HEK293T (cell line): ENCODE data around the gene COQ7.

ENCODE experiments used
- FOXK2 ChIP-seq: fragments of 450-650 bp; IDR thresholded peaks from 2 replicates; pipeline ENCODE4 v1.6.1; 2016; ENCODE audit warnings: mild to moderate bottlenecking
- SP1 ChIP-seq: fragments of 450-650 bp; IDR thresholded peaks from 2 replicates; pipeline ENCODE4 v1.6.1; 2017

DNA sequence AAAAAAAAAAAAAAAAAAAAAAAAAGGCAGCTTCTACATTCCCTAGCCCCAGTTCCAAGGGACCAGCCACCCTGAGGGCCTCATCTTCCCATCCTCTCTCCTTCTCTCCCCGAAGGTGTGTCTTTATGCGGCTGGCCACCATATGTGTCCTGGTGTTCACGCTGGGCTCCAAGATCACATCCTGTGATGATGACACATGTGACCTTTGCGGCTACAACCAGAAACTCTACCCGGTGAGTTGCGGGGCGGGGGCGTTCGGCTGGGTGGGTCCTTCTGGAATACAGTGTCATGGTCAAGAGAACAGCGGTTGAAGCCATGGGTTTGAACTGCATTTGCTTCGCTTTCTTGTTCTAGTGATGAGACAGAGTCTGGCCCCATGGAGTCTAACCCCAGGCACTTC, 22.6 kb upstream of the COQ7 start:
- TF ChIP-seq FOXK2: no peak
- TF ChIP-seq SP1: no peak
